T1000 (cell line): Measurements from ENCODE around the gene LIN7B.
A peak's percentile ranks its signal among the peaks of the same experiment; 100 is the strongest.
"Not testable (repeated sequence)": the region's sequence is repeated elsewhere in the genome, so short reads cannot be mapped to it uniquely, and the experiment has no call there.

ENCODE experiments used
- DNase-seq: peaks from one replicate; lab custom pipeline; 2025; ENCODE audit warnings: mixed read lengths; lab: John Stamatoyannopoulos, UW

The LIN7B gene

GRCh38 chr19:49145573-49146407, 31.6 kb downstream of the LIN7B start:
- DNase-seq: peak; percentile 27

GRCh38 chr19:49146408-49146770, 32.2 kb downstream of the LIN7B start:
- not testable (repeated sequence) for DNase-seq

- no peak for DNase-seq
These were observed 34.0 kb downstream of the LIN7B start for GRCh38 chr19:49148044-49148682.

GRCh38 chr19:49148784-49149651, 34.8 kb downstream of the LIN7B start:
- DNase-seq: peak; percentile 93

GRCh38 chr19:49149652-49150105, 35.5 kb downstream of the LIN7B start:
- peak; percentile 54 for DNase-seq

- peak; percentile 70 for DNase-seq
These were observed 36.2 kb downstream of the LIN7B start for GRCh38 chr19:49150106-49150943.

GRCh38 chr19:49150944-49151243, 36.7 kb downstream of the LIN7B start:
- no peak for DNase-seq

GRCh38 chr19:49151267-49152118, 37.3 kb downstream of the LIN7B start:
- DNase-seq: no peak

GRCh38 chr19:49152119-49152550, 38.0 kb downstream of the LIN7B start:
- DNase-seq: no peak

- no peak for DNase-seq
These were observed 39.1 kb downstream of the LIN7B start for GRCh38 chr19:49153167-49153809.

GRCh38 chr19:49154279-49154678, 40.1 kb downstream of the LIN7B start:
- no peak for DNase-seq

GRCh38 chr19:49155005-49155819, 41.0 kb downstream of the LIN7B start, which contains the start of gene HRC:
Gene HRC, minus strand, starts transcription at chr19:49155396. Its CDS starts 159 bp downstream, at chr19:49155237.
- no peak for DNase-seq

- no peak for DNase-seq
These were observed 41.7 kb downstream of the LIN7B start for GRCh38 chr19:49155820-49156346.

GRCh38 chr19:49157445-49158224, 43.5 kb downstream of the LIN7B start, which contains the start of gene TRPM4:
Gene TRPM4, plus strand, starts transcription at chr19:49157792. Its CDS starts 75 bp downstream, at chr19:49157867.
- peak; percentile 55 for DNase-seq

- no peak for DNase-seq
These were observed 46.5 kb downstream of the LIN7B start for GRCh38 chr19:49160450-49161189.

GRCh38 chr19:49161987-49162386, 47.8 kb downstream of the LIN7B start:
- DNase-seq: no peak

- no peak for DNase-seq
These were observed 51.1 kb downstream of the LIN7B start for GRCh38 chr19:49165111-49165750.
